Transverse colon (tissue), 4 donors: ENCODE measurements around the gene BPIFB3. TPM values are rescaled to one million over a fixed set of nuclear protein-coding genes. Genes with fewer than 3 reads are reported as not detected.
"Not testable (repeated sequence)": the region's sequence is repeated elsewhere in the genome, so short reads cannot be mapped to it uniquely, and the experiment has no call there.

Experiments
- DNase-seq: peaks from one replicate; pipeline ENCODE4 v3.0.0-alpha.2; 2019
- H3K27ac ChIP-seq, 4 donors: fragments of 200-600 bp; sonication (generic); 2 replicates each; pipeline ENCODE4 v1.5.1; 2016 to 2018; ENCODE audit warnings: inconsistent platforms in 4 of 4
- H3K27me3 ChIP-seq: fragments of 200-600 bp; sonication (generic); 2 replicates; pipeline ENCODE4 v1.5.1; 2017; ENCODE audit warnings: inconsistent platforms
- H3K36me3 ChIP-seq, 4 donors: fragments of 200-600 bp; sonication (generic); 2 replicates each; pipeline ENCODE4 v1.5.1; 2017 to 2019; ENCODE audit warnings: inconsistent platforms in 4 of 4
- H3K4me1 ChIP-seq, 4 donors: fragments of 200-600 bp; sonication (generic); 2 replicates each; pipeline ENCODE4 v1.5.1; 2017 to 2020; ENCODE audit warnings: inconsistent platforms in 4 of 4
- H3K4me3 ChIP-seq, 4 donors: fragments of 200-600 bp; sonication (generic); 1 replicate in 1 of 4; 2 replicates in 3 of 4; pipeline versions ENCODE4 v1.5.1 to v1.6.1; 2017 to 2019; ENCODE audit warnings: inconsistent platforms in 4 of 4
- H3K9me3 ChIP-seq, 2 donors: fragments of 200-600 bp; sonication (generic); 2 replicates each; pipeline ENCODE4 v1.5.1; 2017 to 2019; ENCODE audit warnings: inconsistent platforms in 2 of 2
- CTCF ChIP-seq, 5 experiments: fragments of 200-600 bp in 3 of 5; fragments of 450-650 bp in 2 of 5; sonication (generic) in 3 of 5; IDR thresholded peaks; 1 replicate in 2 of 5; 2 replicates in 3 of 5; pipeline ENCODE4 v1.5.1; 2016 to 2017; ENCODE audit warnings: antibody characterized with exemption in 5 of 5, inconsistent platforms in 3 of 5, mild to moderate bottlenecking in 2 of 5, moderate library complexity in 1 of 5
- EP300 ChIP-seq: sonication (generic); formaldehyde crosslinking; IDR thresholded peaks from one replicate; pipeline ENCODE4 v1.6.1; 2017; ENCODE audit warnings: antibody characterized with exemption, low read depth
- POLR2A ChIP-seq: fragments of 450-650 bp; IDR thresholded peaks from one replicate; pipeline ENCODE4 v1.6.1; 2016; ENCODE audit warnings: antibody characterized with exemption, mild to moderate bottlenecking, moderate library complexity
- POLR2AphosphoS5 ChIP-seq, 3 donors: sonication (generic); formaldehyde crosslinking; IDR thresholded peaks; one replicate each; pipeline ENCODE4 v1.6.1; 2016; ENCODE audit warnings: antibody characterized with exemption in 3 of 3
- WGBS, 2 donors: methylation state at CpG; one replicate each; pipeline ENCODE4 v1.1.5; 2018; ENCODE audit warnings: low coverage in 1 of 2; 5-methylcytosine and 5-hydroxymethylcytosine counted together
- in situ Hi-C, 4 donors: fragments of 200-750 bp; cut with MboI; loops; one replicate each; pipeline versions ENCODE4 v1.15.0 to v1.15.1; 2017; ENCODE audit warnings: low sequenced_read_pairs in 3 of 4, low pct_ligation_motif_present in 1 of 4, low pct_unique_long_range_greater_than_20kb in 1 of 4
- intact Hi-C: fragments of 100-400 bp; cut with DNase I; formaldehyde crosslinking; loops from one replicate; pipeline ENCODE4 v1.15.1; 2023; ENCODE audit warnings: low total_unique reads
- total RNA-seq, 4 donors: library from RNA; depleted of rRNA; stranded (reverse); fragments of >200 nt; gene quantifications; one replicate each; pipeline ENCODE4 v1.1.0, GENCODE V29; 2016

The BPIFB3 gene
- total RNA-seq, 4 donors from 2014 or later, result not detected

DNA sequence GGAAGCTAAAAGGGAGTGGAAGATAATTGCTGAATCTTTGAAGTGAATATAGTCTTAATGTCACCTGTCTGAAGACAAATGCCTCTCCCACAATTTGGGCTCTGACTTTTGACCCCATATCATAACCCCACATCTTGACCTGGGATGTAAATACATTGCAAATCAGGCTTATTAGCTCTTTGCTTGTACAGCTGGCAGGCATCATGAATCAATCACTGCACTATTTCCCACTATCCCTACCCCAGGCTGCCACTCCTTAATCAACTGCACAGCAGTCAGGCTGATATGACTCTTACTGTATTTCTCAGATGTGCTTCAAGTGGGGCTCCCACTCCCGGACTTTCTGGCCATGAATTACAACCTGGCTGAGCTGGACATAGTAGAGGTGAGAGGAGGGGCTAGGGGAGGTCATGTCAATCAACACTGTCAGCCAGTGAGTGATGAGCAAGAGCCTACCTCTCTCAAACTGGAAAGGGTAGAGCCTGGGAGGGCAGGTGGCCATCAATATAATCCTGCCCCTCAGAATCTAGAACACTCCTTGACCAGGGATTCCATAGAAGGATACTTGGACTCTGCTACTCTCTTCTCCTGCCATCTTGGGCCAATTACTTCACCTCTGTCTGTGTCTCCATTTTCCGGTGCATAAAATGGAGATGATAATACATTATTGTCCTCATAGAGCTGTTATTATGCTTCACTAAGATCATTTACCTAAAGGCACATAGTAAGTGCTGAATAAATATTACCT is 10.5 kb upstream of the BPIFB3 start:
- Histone ChIP-seq H3K4me1 (no peaks in the 10 kb centered on the region), H3K4me3 (no peak overlapping the region), H3K36me3 (no peaks in the 10 kb centered on the region), H3K9me3 (peaks cover 0 to 10% of the 10 kb centered on the region in 2 donors), H3K27me3 (no peaks in the 10 kb centered on the region), H3K27ac (no peak overlapping the region)
- intact Hi-C loops, result no loop called here
- WGBS, 2 donors, result 25 to 52% methylated on average over 1 to 2 of the region's 2 CpGs
- no peak for DNase-seq
- in situ Hi-C loops, result no loop called here
- TF ChIP-seq CTCF (IDR thresholded peaks at IDR 0.05) (no peak), EP300 (no peak), POLR2A (no peak), POLR2AphosphoS5 (IDR thresholded peaks at IDR 0.05) (no peak)

GRCh38 chr20:33043731-33044181 is 9.9 kb upstream of the BPIFB3 start:
- in situ Hi-C loops (no loop called here), intact Hi-C loops (no loop called here)
- Histone ChIP-seq H3K4me3 (no peak overlapping the region), H3K9me3 (peaks cover 0 to 10% of the 10 kb centered on the region in 2 donors), H3K36me3 (no peaks in the 10 kb centered on the region), H3K27ac (no peak overlapping the region), H3K4me1 (no peaks in the 10 kb centered on the region), H3K27me3 (no peaks in the 10 kb centered on the region)
- 21% methylated on average over 1 of the region's 1 CpG; no CpG with 5 or more reads in 1 of the 2 donors for WGBS, 2 donors
- no peak for DNase-seq
- no peak for TF ChIP-seq POLR2A
- TF ChIP-seq POLR2AphosphoS5 (IDR thresholded peaks at IDR 0.05), result no peak
- TF ChIP-seq CTCF (IDR thresholded peaks at IDR 0.05), result no peak
- TF ChIP-seq EP300, result no peak

DNA sequence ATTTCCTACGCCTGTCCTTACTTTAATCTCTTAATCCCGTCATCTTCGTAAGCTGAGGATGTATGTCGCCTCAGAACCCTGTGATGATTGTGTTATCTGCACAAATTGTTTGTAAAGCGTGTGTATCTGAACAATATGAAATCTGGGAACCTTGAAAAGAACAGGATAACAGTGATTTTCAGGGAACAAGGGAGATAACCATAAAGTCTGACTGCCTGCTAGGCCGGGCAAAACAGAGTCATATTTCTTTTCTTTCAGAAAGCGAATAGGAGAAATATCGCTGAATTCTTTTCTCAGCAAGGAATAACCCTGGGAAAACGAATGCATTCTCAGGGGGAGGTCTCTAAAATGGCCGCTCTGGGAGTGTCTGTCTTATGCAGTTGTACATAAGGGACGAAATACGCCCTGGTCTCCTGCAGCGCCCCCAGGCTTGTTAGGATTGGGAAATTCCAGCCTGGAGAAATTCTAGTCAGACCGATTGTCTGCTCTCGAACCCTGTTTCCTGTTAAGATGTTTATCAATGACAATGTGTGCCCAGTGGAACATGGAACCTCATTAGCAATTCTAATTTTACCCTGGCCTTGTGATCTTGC is 8.5 kb upstream of the BPIFB3 start:
- H3K36me3 ChIP-seq, H3K4me3 ChIP-seq, H3K27ac ChIP-seq, H3K9me3 ChIP-seq, DNase-seq, in situ Hi-C loops, H3K27me3 ChIP-seq, intact Hi-C loops, H3K4me1 ChIP-seq: not testable (repeated sequence)
- 65 to 85% methylated on average over 4 to 15 of the region's 15 CpGs for WGBS, 2 donors

- WGBS, 2 donors, result 63 to 66% methylated on average over 3 of the region's 3 CpGs
- DNase-seq, result no peak
- Histone ChIP-seq H3K4me1 (no peaks in the 10 kb centered on the region), H3K27me3 (no peaks in the 10 kb centered on the region), H3K27ac (no peak overlapping the region), H3K36me3 (no peaks in the 10 kb centered on the region), H3K9me3 (peaks cover 0 to 10% of the 10 kb centered on the region in 2 donors), H3K4me3 (no peak overlapping the region)
- TF ChIP-seq POLR2AphosphoS5 (IDR thresholded peaks at IDR 0.05) (no peak), POLR2A (no peak), EP300 (no peak), CTCF (IDR thresholded peaks at IDR 0.05) (no peak)
- intact Hi-C loops, result no loop called here
- in situ Hi-C loops, result no loop called here
These were observed 7.3 kb upstream of the BPIFB3 start for GRCh38 chr20:33046412-33046811.
